Sigmoid colon (tissue), 7 donors: Measurements from ENCODE around the gene ANKRD35. TPM values are rescaled to one million over a fixed set of nuclear protein-coding genes. Genes with fewer than 3 reads are reported as not detected.

Experiments
- DNase-seq: peaks from one replicate; pipeline ENCODE4 v3.0.0-alpha.2; 2019
- H3K27ac ChIP-seq, 4 donors: fragments of 200-600 bp; sonication (generic); one replicate each; pipeline ENCODE4 v1.5.1; 2016 to 2019; ENCODE audit warnings: mild to moderate bottlenecking in 1 of 4
- H3K27me3 ChIP-seq, 3 donors: fragments of 200-600 bp; sonication (generic); one replicate each; pipeline ENCODE4 v1.5.1; 2019; ENCODE audit warnings: mild to moderate bottlenecking in 1 of 3
- H3K36me3 ChIP-seq, 4 donors: fragments of 200-600 bp; sonication (generic); one replicate each; pipeline ENCODE4 v1.5.1; 2016 to 2019
- H3K4me1 ChIP-seq, 4 donors: fragments of 200-600 bp; sonication (generic); one replicate each; pipeline ENCODE4 v1.5.1; 2017 to 2019
- H3K4me3 ChIP-seq, 4 donors: fragments of 200-600 bp; sonication (generic); one replicate each; pipeline ENCODE4 v1.5.1; 2017 to 2019; ENCODE audit warnings: mild to moderate bottlenecking in 2 of 4, moderate library complexity in 1 of 4
- H3K9me3 ChIP-seq, 4 donors: fragments of 200-600 bp in 3 of 4; sonication (generic) in 3 of 4; one replicate each; pipeline versions ENCODE4 v1.5.1 to v1.6.1; 2013 to 2019
- EP300 ChIP-seq, 4 donors: sonication (generic); formaldehyde crosslinking; IDR thresholded peaks; one replicate each; pipeline ENCODE4 v1.6.1; 2017; ENCODE audit warnings: antibody characterized with exemption in 4 of 4
- POLR2A ChIP-seq, 2 donors: fragments of 450-650 bp; IDR thresholded peaks; one replicate each; pipeline ENCODE4 v1.6.1; 2016; ENCODE audit warnings: antibody characterized with exemption in 2 of 2, mild to moderate bottlenecking in 2 of 2, moderate library complexity in 2 of 2
- POLR2AphosphoS5 ChIP-seq, 4 donors: sonication (generic); formaldehyde crosslinking; IDR thresholded peaks; one replicate each; pipeline ENCODE4 v1.6.1; 2017; ENCODE audit warnings: antibody characterized with exemption in 4 of 4
- WGBS, 2 donors: extraction: QIAGEN DNeasy Blood & Tissue Kit; methylation state at CpG; one replicate each; pipeline ENCODE4 v1.1.7; 2013; 5-methylcytosine and 5-hydroxymethylcytosine counted together
- intact Hi-C: fragments of 100-400 bp; cut with DNase I; formaldehyde crosslinking; loops from one replicate; pipeline ENCODE4 v1.15.1; 2023
- polyA plus RNA-seq, 3 donors: library from polyadenylated mRNA; stranded (reverse); fragments of 200-250 nt; gene quantifications; one replicate each; pipeline ENCODE4 v1.2.3, GENCODE V29; 2013
- total RNA-seq, 4 donors: library from RNA; depleted of rRNA; stranded (reverse); fragments of >200 nt; gene quantifications; one replicate each; pipeline ENCODE4 v1.1.0, GENCODE V29; 2016
- TF ChIP-seq, protein P1 (sequence below), 4 experiments: fragments of 450-650 bp in 3 of 4; fragments of 200-600 bp in 1 of 4; IDR thresholded peaks; one replicate each; pipeline ENCODE4 v1.5.1; 2016 to 2019; ENCODE audit warnings: antibody characterized with exemption in 4 of 4, mild to moderate bottlenecking in 3 of 4, moderate library complexity in 2 of 4
- donor health status: healthy with polysubstance abuse.
- donor health status: Bipolar disorder and iron deficiency.
- donor health status: healthy.

ANKRD35 gene
- total and polyA plus RNA-seq, 7 donors = 0.46 to 13.8 (median 5.2) TPM

DNA sequence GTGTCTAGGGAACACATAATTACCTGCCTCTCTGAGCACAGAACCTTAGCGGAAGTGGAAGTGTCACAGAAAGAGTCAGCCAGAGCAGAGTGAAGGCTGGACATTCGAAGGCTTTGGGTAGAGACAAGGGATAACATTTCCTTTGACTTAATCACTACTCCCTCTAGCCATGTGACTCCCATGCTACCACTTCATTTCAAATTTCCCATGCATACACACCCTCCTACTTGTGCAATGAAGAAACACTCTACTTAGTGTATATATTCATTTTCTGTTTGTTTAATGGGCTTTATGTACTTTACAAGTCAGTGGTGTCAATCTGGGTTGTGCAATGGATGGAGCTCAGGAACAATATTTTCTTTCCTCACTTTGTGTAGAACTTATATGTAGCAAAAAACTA lies 6.9 kb downstream of the ANKRD35 start:
- Histone ChIP-seq H3K27me3 (no peaks in the 10 kb centered on the region), H3K4me3 (no peak overlapping the region), H3K9me3 (no peaks in the 10 kb centered on the region), H3K36me3 (no peaks in the 10 kb centered on the region), H3K4me1 (no peaks in the 10 kb centered on the region), H3K27ac (no peak overlapping the region)
- intact Hi-C loops = no loop called here
- no peak for DNase-seq
- TF ChIP-seq POLR2A (IDR thresholded peaks at IDR 0.05) = no peak
- TF ChIP-seq POLR2AphosphoS5 (IDR thresholded peaks at IDR 0.05) = no peak
- TF ChIP-seq, protein P1, sequence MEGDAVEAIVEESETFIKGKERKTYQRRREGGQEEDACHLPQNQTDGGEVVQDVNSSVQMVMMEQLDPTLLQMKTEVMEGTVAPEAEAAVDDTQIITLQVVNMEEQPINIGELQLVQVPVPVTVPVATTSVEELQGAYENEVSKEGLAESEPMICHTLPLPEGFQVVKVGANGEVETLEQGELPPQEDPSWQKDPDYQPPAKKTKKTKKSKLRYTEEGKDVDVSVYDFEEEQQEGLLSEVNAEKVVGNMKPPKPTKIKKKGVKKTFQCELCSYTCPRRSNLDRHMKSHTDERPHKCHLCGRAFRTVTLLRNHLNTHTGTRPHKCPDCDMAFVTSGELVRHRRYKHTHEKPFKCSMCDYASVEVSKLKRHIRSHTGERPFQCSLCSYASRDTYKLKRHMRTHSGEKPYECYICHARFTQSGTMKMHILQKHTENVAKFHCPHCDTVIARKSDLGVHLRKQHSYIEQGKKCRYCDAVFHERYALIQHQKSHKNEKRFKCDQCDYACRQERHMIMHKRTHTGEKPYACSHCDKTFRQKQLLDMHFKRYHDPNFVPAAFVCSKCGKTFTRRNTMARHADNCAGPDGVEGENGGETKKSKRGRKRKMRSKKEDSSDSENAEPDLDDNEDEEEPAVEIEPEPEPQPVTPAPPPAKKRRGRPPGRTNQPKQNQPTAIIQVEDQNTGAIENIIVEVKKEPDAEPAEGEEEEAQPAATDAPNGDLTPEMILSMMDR (IDR thresholded peaks at IDR 0.05) = no peak
- no peak for TF ChIP-seq EP300 (IDR thresholded peaks at IDR 0.05)
- WGBS, 2 donors = 89 to 91% methylated on average over 2 of the region's 2 CpGs

DNA sequence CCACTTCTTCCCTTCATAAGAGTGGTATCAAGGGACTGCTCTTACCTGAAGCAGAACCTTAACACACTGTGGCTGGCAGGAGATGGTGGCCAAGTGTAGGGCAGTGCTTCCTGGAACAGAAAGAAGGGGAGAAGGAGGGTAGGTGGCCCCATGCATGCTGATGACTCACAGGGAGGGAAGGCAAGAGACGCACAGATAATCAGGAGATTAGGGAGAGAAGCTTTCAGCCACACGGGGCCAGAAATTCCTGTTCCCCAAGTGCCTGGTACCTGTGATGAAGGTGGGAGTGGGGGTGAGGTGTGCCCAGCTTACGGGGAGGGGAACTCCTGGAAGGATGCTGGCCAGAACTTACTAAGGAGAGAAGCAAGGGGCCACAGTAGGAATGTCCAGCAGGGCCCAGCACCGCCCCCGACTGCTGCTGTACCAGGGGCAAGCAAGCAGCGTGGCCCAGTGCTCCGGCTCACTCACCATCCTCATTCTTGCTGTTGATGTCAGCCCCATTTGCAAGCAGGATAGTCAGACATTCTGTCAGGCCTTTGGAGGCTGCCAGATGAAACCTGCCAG lies 7.7 kb downstream of the ANKRD35 start:
- no peaks in the 10 kb centered on the region for H3K9me3 ChIP-seq
- intact Hi-C loops = no loop called here
- H3K27ac ChIP-seq = no peak overlapping the region
- H3K4me1 ChIP-seq = peaks cover 0 to 3% (median 2%) of the 10 kb centered on the region in 4 donors
- H3K36me3 ChIP-seq = no peaks in the 10 kb centered on the region
- no peak for TF ChIP-seq POLR2AphosphoS5 (IDR thresholded peaks at IDR 0.05)
- no peak for TF ChIP-seq EP300 (IDR thresholded peaks at IDR 0.05)
- TF ChIP-seq, protein P1 (IDR thresholded peaks at IDR 0.05) = no peak
- no peak for TF ChIP-seq POLR2A (IDR thresholded peaks at IDR 0.05)
- no peaks in the 10 kb centered on the region for H3K27me3 ChIP-seq
- H3K4me3 ChIP-seq = no peak overlapping the region
- WGBS, 2 donors = 85 to 91% methylated on average over 7 of the region's 7 CpGs
- no peak for DNase-seq

DNA sequence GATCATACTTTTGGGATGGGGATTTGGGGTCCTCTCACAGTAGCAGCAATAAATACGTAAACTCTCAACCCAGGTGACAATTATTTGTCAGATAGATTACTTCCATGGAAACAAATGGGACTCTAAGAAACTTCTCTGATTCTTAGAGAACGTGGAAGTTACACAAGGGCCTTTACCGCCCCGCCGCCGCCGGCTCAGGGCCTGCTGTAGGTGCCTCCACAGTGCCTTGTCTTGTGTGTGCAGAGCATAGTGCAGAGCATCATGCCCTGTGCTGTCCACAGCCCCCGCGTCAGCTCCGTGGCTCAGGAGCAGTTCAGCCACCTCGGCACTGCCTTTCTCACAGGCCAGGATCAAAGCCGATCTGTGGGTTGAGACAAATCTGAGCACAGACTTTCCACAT lies 11.0 kb downstream of the ANKRD35 start:
- WGBS, 2 donors = 95 to 96% methylated on average over 12 of the region's 12 CpGs
- no peaks in the 10 kb centered on the region for H3K27me3 ChIP-seq
- intact Hi-C loops = no loop called here
- no peak for DNase-seq
- H3K9me3 ChIP-seq = no peaks in the 10 kb centered on the region
- TF ChIP-seq, protein P1 (IDR thresholded peaks at IDR 0.05) = no peak
- TF ChIP-seq EP300 (IDR thresholded peaks at IDR 0.05) (no peak), POLR2AphosphoS5 (IDR thresholded peaks at IDR 0.05) (no peak), POLR2A (IDR thresholded peaks at IDR 0.05) (no peak)
- no peak overlapping the region for H3K27ac ChIP-seq
- no peak overlapping the region for H3K4me3 ChIP-seq
- H3K36me3 ChIP-seq = no peaks in the 10 kb centered on the region
- peaks cover 0 to 31% (median 22%) of the 10 kb centered on the region in 4 donors for H3K4me1 ChIP-seq

DNA sequence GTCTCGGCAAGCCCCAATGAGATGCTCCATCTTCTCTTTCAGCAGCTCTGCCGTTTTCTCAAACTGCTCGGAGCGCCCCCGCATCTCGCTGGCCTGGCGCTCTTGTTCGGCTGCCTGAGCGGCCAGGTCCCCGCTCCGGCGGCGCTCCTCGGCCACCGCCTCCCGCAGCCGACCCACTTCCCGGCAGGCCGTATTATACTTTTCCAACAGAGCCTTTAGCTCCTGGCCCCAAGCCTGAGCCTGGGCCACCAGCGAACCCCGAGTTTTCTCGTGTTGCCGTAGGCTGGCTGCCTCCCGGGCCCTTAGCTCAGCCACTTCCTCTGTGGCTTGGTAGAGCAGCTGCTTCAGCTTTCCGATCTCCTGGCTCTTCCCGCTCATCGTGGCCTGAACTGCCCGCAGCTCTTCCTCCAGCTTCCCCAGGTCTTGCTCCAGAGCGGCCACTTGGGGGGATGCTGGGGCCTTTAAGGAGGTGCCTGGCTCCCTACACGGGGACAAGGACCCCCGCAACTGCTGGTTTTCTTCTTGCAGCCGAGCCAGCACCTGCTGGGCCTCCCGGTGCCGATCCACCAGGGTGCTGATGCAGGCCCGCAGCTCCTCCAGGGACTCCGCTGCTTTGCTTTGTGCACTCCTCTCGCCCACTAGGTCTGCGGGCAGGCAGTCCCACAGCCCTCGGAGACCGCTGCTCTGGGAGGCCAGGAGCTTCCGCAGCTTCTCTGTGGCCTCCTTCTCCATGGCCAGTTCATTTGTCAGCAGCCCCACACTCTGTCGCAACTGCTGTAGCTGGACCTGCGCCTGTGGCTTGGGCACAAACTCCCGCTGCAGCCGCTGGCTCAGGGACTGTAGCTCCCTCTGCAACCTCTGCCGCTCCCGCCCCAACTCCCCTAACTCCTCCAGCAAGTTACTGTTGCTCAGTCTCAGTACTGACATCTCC lies 13.4 kb downstream of the ANKRD35 start:
- Histone ChIP-seq H3K4me1 (peaks cover 0 to 31% (median 22%) of the 10 kb centered on the region in 4 donors), H3K4me3 (peak overlapping the region; percentile 33 to 57 (median 55)), H3K9me3 (no peaks in the 10 kb centered on the region), H3K27me3 (no peaks in the 10 kb centered on the region), H3K27ac (peak overlapping the region; percentile 87 to 89 (median 88)), H3K36me3 (peaks cover 0 to 9% (median 2%) of the 10 kb centered on the region in 4 donors)
- WGBS, 2 donors = 29 to 34% methylated on average over 47 of the region's 47 CpGs
- TF ChIP-seq EP300 (IDR thresholded peaks at IDR 0.05) (no peak), POLR2AphosphoS5 (IDR thresholded peaks at IDR 0.05) (peak in 3 of 4 donors; percentile 33 to 59 (median 37)), POLR2A (IDR thresholded peaks at IDR 0.05) (peak in 1 of 2 donors; percentile 20)
- TF ChIP-seq, protein P1 (IDR thresholded peaks at IDR 0.05) = no peak
- intact Hi-C loops = loop anchor here (2.0 kb wide), 1 partner anchor 21 kb away; no protein-coding TSS in a partner anchor
- peak; percentile 89 for DNase-seq
